Fibroblast of lung (primary cell): Measurements from ENCODE around the gene DIP2C. TPM values are rescaled to one million over a fixed set of nuclear protein-coding genes. Genes with fewer than 3 reads are reported as not detected.

Experiments
- DNase-seq, 2 donors: peaks; one replicate each; pipeline versions ENCODE4 v3.0.0 to v3.0.0-alpha.2; 2010; ENCODE audit warnings: low read depth in 2 of 2
- H2AFZ ChIP-seq: 2 replicates; pipeline ENCODE4 v1.5.1; 2012; ENCODE audit warnings: low read length, control low read depth, inconsistent platforms
- H3K27ac ChIP-seq: 2 replicates; pipeline ENCODE4 v1.5.1; 2011; ENCODE audit warnings: low read length, control low read depth; ENCODE audit not compliant: insufficient read depth
- H3K27me3 ChIP-seq: 2 replicates; pipeline ENCODE4 v1.5.1; 2011; ENCODE audit warnings: mild to moderate bottlenecking, low read length; ENCODE audit not compliant: control insufficient read depth, insufficient read depth
- H3K36me3 ChIP-seq: 2 replicates; pipeline ENCODE4 v1.5.1; 2011; ENCODE audit warnings: low read length; ENCODE audit not compliant: control insufficient read depth, insufficient read depth
- H3K4me1 ChIP-seq: 2 replicates; pipeline ENCODE4 v1.5.1; 2011; ENCODE audit warnings: low read length; ENCODE audit not compliant: control insufficient read depth, insufficient read depth; ENCODE audit errors: extremely low read depth
- H3K4me2 ChIP-seq: 2 replicates; pipeline ENCODE4 v1.5.1; 2011; ENCODE audit warnings: low read length, control low read depth; ENCODE audit not compliant: insufficient read depth; ENCODE audit errors: extremely low read depth
- H3K4me3 ChIP-seq, 4 experiments: fragments of 200-600 bp in 1 of 4; sonication (generic) in 1 of 4; replicated peaks in 1 of 4; 2 replicates each; pipeline ENCODE4 v1.5.1; 2011 to 2016; ENCODE audit warnings: low read length in 4 of 4, low read depth in 3 of 4, mild to moderate bottlenecking in 3 of 4, control low read depth in 2 of 4, inconsistent platforms in 1 of 4, mixed read lengths in 1 of 4; ENCODE audit not compliant: insufficient read depth in 1 of 4; ENCODE audit errors: control extremely low read depth in 1 of 4
- H3K79me2 ChIP-seq: 2 replicates; pipeline ENCODE4 v1.5.1; 2012; ENCODE audit warnings: mild to moderate bottlenecking, low read length, inconsistent platforms; ENCODE audit not compliant: control insufficient read depth, insufficient read depth
- H3K9ac ChIP-seq: 2 replicates; pipeline ENCODE4 v1.5.1; 2011; ENCODE audit warnings: mild to moderate bottlenecking, low read length, control low read depth; ENCODE audit not compliant: insufficient read depth
- H3K9me3 ChIP-seq: 2 replicates; pipeline ENCODE4 v1.5.1; 2012; ENCODE audit warnings: low read depth, low read length; ENCODE audit not compliant: control insufficient read depth, insufficient read depth
- H4K20me1 ChIP-seq: 2 replicates; pipeline ENCODE4 v1.5.1; 2011; ENCODE audit warnings: low read length; ENCODE audit not compliant: control insufficient read depth, insufficient read depth; ENCODE audit errors: extremely low read depth
- CTCF ChIP-seq, 2 donors: IDR thresholded peaks in 1 of 2; conservative IDR thresholded peaks in 1 of 2; 1 replicate in 1 of 2; 2 replicates in 1 of 2; pipeline ENCODE4 v1.5.1; 2011 to 2012; ENCODE audit warnings: low read length in 2 of 2, control low read depth in 1 of 2, inconsistent platforms in 1 of 2, low read depth in 1 of 2, mild to moderate bottlenecking in 1 of 2
- EZH2 ChIP-seq: IDR thresholded peaks from 2 replicates; pipeline ENCODE4 v1.5.1; 2012; ENCODE audit warnings: low read length, control low read depth, mild to moderate bottlenecking; ENCODE audit errors: missing control alignments
- polyA plus RNA-seq, 2 donors: library from polyadenylated mRNA; depleted of rRNA in 1 of 2; stranded (reverse) in 1 of 2; unstranded in 1 of 2; fragments of >200 nt; gene quantifications; 2 replicates each; pipeline ENCODE4 v1.2.1, GENCODE V29; 2011 to 2012; ENCODE audit warnings: missing spikeins in 1 of 2
- total RNA-seq: library from RNA; depleted of rRNA; stranded (reverse); fragments of >200 nt; gene quantifications from 2 replicates; pipeline ENCODE4 v1.2.1, GENCODE V29; 2014

DIP2C gene
- total and polyA plus RNA-seq, 2 donors (not counting 1 experiment from before 2014, with no cell fraction given) = 10.7 to 18.3 TPM

GRCh38 chr10:519055-519715, 170.3 kb downstream of the DIP2C start:
- Histone ChIP-seq H3K27ac (no peak overlapping the region), H3K4me2 (no peak overlapping the region), H3K4me1 (no peaks in the 10 kb centered on the region), H3K9ac (no peak overlapping the region), H3K79me2 (no peaks in the 10 kb centered on the region), H3K36me3 (no peaks in the 10 kb centered on the region), H3K27me3 (no peaks in the 10 kb centered on the region), H2AFZ (no peak overlapping the region), H3K4me3 (no peak overlapping the region), H3K9me3 (no peaks in the 10 kb centered on the region), H4K20me1 (no peaks in the 10 kb centered on the region)
- no peak for DNase-seq
- TF ChIP-seq EZH2 = no peak
- TF ChIP-seq CTCF (conservative IDR thresholded peaks at IDR 0.05 in 1 of 2, IDR thresholded peaks at IDR 0.05 in 1 of 2; ENCODE audit: low read depth in 1 of 2, low read length in 2 of 2) = no peak

GRCh38 chr10:517872-518475, 171.5 kb downstream of the DIP2C start:
- TF ChIP-seq CTCF (conservative IDR thresholded peaks at IDR 0.05 in 1 of 2, IDR thresholded peaks at IDR 0.05 in 1 of 2; ENCODE audit: low read depth in 1 of 2, low read length in 2 of 2) (no peak), EZH2 (no peak)
- DNase-seq = no peak
- Histone ChIP-seq H3K9me3 (no peaks in the 10 kb centered on the region), H4K20me1 (no peaks in the 10 kb centered on the region), H3K4me2 (no peak overlapping the region), H3K4me1 (no peaks in the 10 kb centered on the region), H3K27me3 (no peaks in the 10 kb centered on the region), H3K36me3 (no peaks in the 10 kb centered on the region), H3K27ac (no peak overlapping the region), H3K79me2 (no peaks in the 10 kb centered on the region), H3K9ac (no peak overlapping the region), H2AFZ (no peak overlapping the region), H3K4me3 (no peak overlapping the region)

- H3K27me3 ChIP-seq = no peaks in the 10 kb centered on the region
- DNase-seq = no peak
- H3K4me2 ChIP-seq = no peak overlapping the region
- no peaks in the 10 kb centered on the region for H3K36me3 ChIP-seq
- no peak overlapping the region for H2AFZ ChIP-seq
- no peaks in the 10 kb centered on the region for H3K4me1 ChIP-seq
- H3K4me3 ChIP-seq = no peak overlapping the region
- no peak for TF ChIP-seq EZH2
- TF ChIP-seq CTCF (conservative IDR thresholded peaks at IDR 0.05 in 1 of 2, IDR thresholded peaks at IDR 0.05 in 1 of 2; ENCODE audit: low read depth in 1 of 2, low read length in 2 of 2) = no peak
- no peaks in the 10 kb centered on the region for H3K79me2 ChIP-seq
- H3K9ac ChIP-seq = no peak overlapping the region
- no peaks in the 10 kb centered on the region for H4K20me1 ChIP-seq
- H3K9me3 ChIP-seq = no peaks in the 10 kb centered on the region
- H3K27ac ChIP-seq = no peak overlapping the region
Observed at GRCh38 chr10:517241-517830, 172.1 kb downstream of the DIP2C start.
